Measurements from ENCODE around the gene BCAR1.
"Not testable (repeated sequence)": the region's sequence is repeated elsewhere in the genome, so short reads cannot be mapped to it uniquely, and the experiment has no call there.

DNA sequence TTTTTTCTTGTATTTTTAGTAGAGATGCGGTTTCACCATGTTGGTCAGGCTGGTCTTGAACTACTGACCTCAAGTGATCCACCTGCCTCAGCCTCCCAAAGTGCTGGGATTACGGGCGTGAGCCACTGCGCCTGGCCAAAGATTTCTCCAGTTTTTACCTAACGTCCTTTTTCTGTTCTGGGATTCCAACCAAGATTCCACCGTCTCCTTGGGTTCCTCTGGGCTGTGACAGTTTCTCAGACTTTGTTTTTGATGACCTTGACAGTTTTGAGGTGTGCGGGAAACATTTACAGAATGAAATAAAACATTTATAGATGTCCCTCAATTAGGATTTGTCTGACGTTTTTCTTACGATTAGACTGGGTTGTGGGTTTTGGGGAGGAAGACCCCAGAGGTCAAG lies 17.9 kb upstream of the BCAR1 start:
- TF ChIP-seq, protein P1, sequence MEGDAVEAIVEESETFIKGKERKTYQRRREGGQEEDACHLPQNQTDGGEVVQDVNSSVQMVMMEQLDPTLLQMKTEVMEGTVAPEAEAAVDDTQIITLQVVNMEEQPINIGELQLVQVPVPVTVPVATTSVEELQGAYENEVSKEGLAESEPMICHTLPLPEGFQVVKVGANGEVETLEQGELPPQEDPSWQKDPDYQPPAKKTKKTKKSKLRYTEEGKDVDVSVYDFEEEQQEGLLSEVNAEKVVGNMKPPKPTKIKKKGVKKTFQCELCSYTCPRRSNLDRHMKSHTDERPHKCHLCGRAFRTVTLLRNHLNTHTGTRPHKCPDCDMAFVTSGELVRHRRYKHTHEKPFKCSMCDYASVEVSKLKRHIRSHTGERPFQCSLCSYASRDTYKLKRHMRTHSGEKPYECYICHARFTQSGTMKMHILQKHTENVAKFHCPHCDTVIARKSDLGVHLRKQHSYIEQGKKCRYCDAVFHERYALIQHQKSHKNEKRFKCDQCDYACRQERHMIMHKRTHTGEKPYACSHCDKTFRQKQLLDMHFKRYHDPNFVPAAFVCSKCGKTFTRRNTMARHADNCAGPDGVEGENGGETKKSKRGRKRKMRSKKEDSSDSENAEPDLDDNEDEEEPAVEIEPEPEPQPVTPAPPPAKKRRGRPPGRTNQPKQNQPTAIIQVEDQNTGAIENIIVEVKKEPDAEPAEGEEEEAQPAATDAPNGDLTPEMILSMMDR (conservative IDR thresholded peaks at IDR 0.05): not testable (repeated sequence)
- TF ChIP-seq ZFX (IDR thresholded peaks at IDR 0.05): not testable (repeated sequence)
